Mesenchymal stem cell (in vitro differentiated cells and primary cell): ENCODE results near the gene SAA1. TPM values are rescaled to one million over a fixed set of nuclear protein-coding genes. Genes with fewer than 3 reads are reported as not detected.

Experiments
- DNase-seq: peaks from one replicate; pipeline ENCODE4 v3.0.0-alpha.2; 2013
- H2AFZ ChIP-seq: one replicate; pipeline ENCODE4 v1.6.1; 2013; ENCODE audit warnings: low read depth, mild to moderate bottlenecking, control low read depth, inconsistent platforms, low read length, moderate library complexity
- H2AK5ac ChIP-seq: 2 replicates; pipeline ENCODE4 v1.6.1; 2013; ENCODE audit warnings: low read length, moderate library complexity, mild to moderate bottlenecking, inconsistent platforms; ENCODE audit not compliant: severe bottlenecking
- H2BK120ac ChIP-seq: one replicate; pipeline ENCODE4 v1.6.1; 2013; ENCODE audit warnings: low read depth, mild to moderate bottlenecking, inconsistent platforms, low read length, moderate library complexity
- H2BK12ac ChIP-seq, 2 experiments: one replicate each; pipeline ENCODE4 v1.6.1; 2013; ENCODE audit warnings: inconsistent platforms in 2 of 2, low read length in 2 of 2, mild to moderate bottlenecking in 2 of 2, moderate library complexity in 2 of 2, control low read depth in 1 of 2
- H2BK15ac ChIP-seq: one replicate; pipeline ENCODE4 v1.6.1; 2013; ENCODE audit warnings: mild to moderate bottlenecking, low read depth, inconsistent platforms; ENCODE audit not compliant: poor library complexity, severe bottlenecking
- H2BK5ac ChIP-seq: 2 replicates; pipeline ENCODE4 v1.6.1; 2013; ENCODE audit warnings: low read depth, mild to moderate bottlenecking, low read length, control low read depth, inconsistent platforms; ENCODE audit not compliant: poor library complexity, severe bottlenecking
- H3K14ac ChIP-seq, 2 experiments: one replicate each; pipeline ENCODE4 v1.6.1; 2013; ENCODE audit warnings: inconsistent platforms in 2 of 2, low read length in 2 of 2, control low read depth in 1 of 2, mild to moderate bottlenecking in 1 of 2, moderate library complexity in 1 of 2
- H3K18ac ChIP-seq, 2 experiments: one replicate each; pipeline ENCODE4 v1.6.1; 2013; ENCODE audit warnings: inconsistent platforms in 2 of 2, low read length in 2 of 2, control low read depth in 1 of 2, low read depth in 1 of 2, mild to moderate bottlenecking in 1 of 2
- H3K23ac ChIP-seq, 2 experiments: one replicate each; pipeline ENCODE4 v1.6.1; 2013; ENCODE audit warnings: inconsistent platforms in 2 of 2, low read length in 2 of 2, mild to moderate bottlenecking in 2 of 2, moderate library complexity in 2 of 2, control low read depth in 1 of 2
- H3K27ac ChIP-seq: 2 replicates; pipeline ENCODE4 v1.5.1; 2013; ENCODE audit warnings: mild to moderate bottlenecking, moderate library complexity, low read length, control low read depth, inconsistent platforms; ENCODE audit not compliant: poor library complexity, severe bottlenecking
- H3K27me3 ChIP-seq, 2 experiments: 2 replicates each; pipeline versions ENCODE4 v1.6.1 to v1.7.0; 2013; ENCODE audit warnings: low read length in 2 of 2, mild to moderate bottlenecking in 2 of 2, moderate library complexity in 2 of 2, control low read depth in 1 of 2, inconsistent platforms in 1 of 2; ENCODE audit not compliant: control insufficient read depth in 1 of 2, insufficient read depth in 1 of 2
- H3K36me3 ChIP-seq, 2 experiments: 2 replicates each; pipeline versions ENCODE4 v1.6.1 to v1.7.0; 2013; ENCODE audit warnings: low read length in 2 of 2, control low read depth in 1 of 2, inconsistent platforms in 1 of 2, low read depth in 1 of 2, mild to moderate bottlenecking in 1 of 2; ENCODE audit not compliant: insufficient read depth in 2 of 2, control insufficient read depth in 1 of 2
- H3K4ac ChIP-seq, 2 experiments: one replicate each; pipeline ENCODE4 v1.6.1; 2013; ENCODE audit warnings: inconsistent platforms in 2 of 2, low read length in 2 of 2, mild to moderate bottlenecking in 2 of 2, moderate library complexity in 2 of 2, control low read depth in 1 of 2, low read depth in 1 of 2
- H3K4me1 ChIP-seq: 2 replicates; pipeline ENCODE4 v1.6.1; 2013; ENCODE audit warnings: low read depth, low read length, control low read depth; ENCODE audit not compliant: control insufficient read depth, insufficient read depth
- H3K4me2 ChIP-seq: 2 replicates; pipeline ENCODE4 v1.6.1; 2013; ENCODE audit warnings: low read length, mild to moderate bottlenecking, inconsistent platforms; ENCODE audit not compliant: poor library complexity, severe bottlenecking
- H3K4me3 ChIP-seq, 2 experiments: 2 replicates each; pipeline versions ENCODE4 v1.5.1 to v1.7.0; 2013; ENCODE audit warnings: low read length in 2 of 2, mild to moderate bottlenecking in 2 of 2, control low read depth in 1 of 2, low read depth in 1 of 2; ENCODE audit not compliant: insufficient read depth in 1 of 2
- H3K79me1 ChIP-seq: replicated peaks from 2 replicates; pipeline ENCODE4 v1.6.1; 2013; ENCODE audit warnings: mild to moderate bottlenecking, control low read depth, low read length, inconsistent platforms; ENCODE audit not compliant: poor library complexity, severe bottlenecking
- H3K9ac ChIP-seq: 2 replicates; pipeline ENCODE4 v1.7.0; 2013; ENCODE audit warnings: mild to moderate bottlenecking, low read length, moderate library complexity
- H3K9me3 ChIP-seq: 2 replicates; pipeline ENCODE4 v1.7.0; 2013; ENCODE audit warnings: mild to moderate bottlenecking, low read length; ENCODE audit not compliant: control insufficient read depth
- H4K8ac ChIP-seq: one replicate; pipeline ENCODE4 v1.6.1; 2013; ENCODE audit warnings: inconsistent platforms, mild to moderate bottlenecking, low read length, moderate library complexity
- H4K91ac ChIP-seq: one replicate; pipeline ENCODE4 v1.6.1; 2013; ENCODE audit warnings: mild to moderate bottlenecking, low read length, inconsistent platforms
- WGBS: methylation state at CpG from one replicate; pipeline ENCODE4 v1.1.7; 2013; ENCODE audit warnings: mixed read lengths; 5-methylcytosine and 5-hydroxymethylcytosine counted together
- polyA plus RNA-seq, 2 experiments: library from polyadenylated mRNA; stranded (reverse); fragments of 200-250 nt; gene quantifications; one replicate each; pipeline ENCODE4 v1.2.3, GENCODE V29; 2013

SAA1 gene
- polyA plus RNA-seq (2013, experiment 1 of 2), result 1.1 TPM
- polyA plus RNA-seq (2013, experiment 2 of 2), result 0.97 TPM

GRCh38 chr11:18265949-18266348 is at the start of gene SAA1:
Gene SAA1 (plus strand): TSS chr11:18266264. CDS start chr11:18266888, 624 bp downstream.
- no peak within 1 kb of the TSS for H4K8ac ChIP-seq
- H2BK120ac ChIP-seq, result no peak within 1 kb of the TSS
- peaks cover 4% of the 10 kb centered on the region for H3K4me1 ChIP-seq
- no peak within 1 kb of the TSS for H3K4ac ChIP-seq
- H2BK5ac ChIP-seq, result no peak within 1 kb of the TSS
- no peak within 1 kb of the TSS for H2AK5ac ChIP-seq
- H2BK12ac ChIP-seq, result no peak within 1 kb of the TSS
- no peak within 1 kb of the TSS for H3K27ac ChIP-seq
- H3K18ac ChIP-seq, result no peak within 1 kb of the TSS
- no peak within 1 kb of the TSS for H3K9ac ChIP-seq
- no peak within 1 kb of the TSS for H3K4me3 ChIP-seq
- H3K4me2 ChIP-seq, result no peak within 1 kb of the TSS
- no peak within 1 kb of the TSS for H3K23ac ChIP-seq
- 76% methylated on average over 6 of the region's 8 CpGs for WGBS
- no peaks in the 10 kb centered on the region for H3K9me3 ChIP-seq
- no peak within 1 kb of the TSS for H3K14ac ChIP-seq
- H2AFZ ChIP-seq, result no peak within 1 kb of the TSS
- H4K91ac ChIP-seq, result no peak within 1 kb of the TSS
- H2BK15ac ChIP-seq, result no peak within 1 kb of the TSS
- no peaks in the 10 kb centered on the region for H3K79me1 ChIP-seq
- DNase-seq, result peak; percentile 39
- H3K36me3 ChIP-seq, result no peaks in the 10 kb centered on the region
- peaks cover 7 to 18% of the 10 kb centered on the region in 2 experiments for H3K27me3 ChIP-seq

GRCh38 chr11:18221274-18221876 is 44.7 kb upstream of the SAA1 start:
- no peak overlapping the region for H3K9ac ChIP-seq
- H2AFZ ChIP-seq, result no peak overlapping the region
- 84% methylated on average over 5 of the region's 5 CpGs for WGBS

GRCh38 chr11:18222814-18223421 is 43.1 kb upstream of the SAA1 start:
- Histone ChIP-seq H3K4me1 (no peaks in the 10 kb centered on the region), H3K4ac (no peak overlapping the region)

More at GRCh38 chr11:18221274-18221876, 44.7 kb upstream of the SAA1 start:
- H3K23ac ChIP-seq, result no peak overlapping the region
- peaks cover 3 to 13% of the 10 kb centered on the region in 2 experiments for H3K27me3 ChIP-seq
- DNase-seq, result no peak
- H2BK12ac ChIP-seq, result no peak overlapping the region
- H2AK5ac ChIP-seq, result no peak overlapping the region
- no peak overlapping the region for H3K18ac ChIP-seq
- no peaks in the 10 kb centered on the region for H3K79me1 ChIP-seq
- no peaks in the 10 kb centered on the region for H3K4me1 ChIP-seq
- H3K14ac ChIP-seq, result no peak overlapping the region
- no peak overlapping the region for H2BK15ac ChIP-seq
- no peak overlapping the region for H3K4me3 ChIP-seq
- H3K4ac ChIP-seq, result no peak overlapping the region
- no peak overlapping the region for H4K8ac ChIP-seq
- no peaks in the 10 kb centered on the region for H3K36me3 ChIP-seq
- no peak overlapping the region for H2BK120ac ChIP-seq
- no peak overlapping the region for H4K91ac ChIP-seq
- no peak overlapping the region for H3K4me2 ChIP-seq
- no peak overlapping the region for H3K27ac ChIP-seq
- H2BK5ac ChIP-seq, result no peak overlapping the region
- peaks cover 3% of the 10 kb centered on the region for H3K9me3 ChIP-seq

GRCh38 chr11:18223591-18224387 is 42.3 kb upstream of the SAA1 start:
- WGBS, result 91% methylated on average over 3 of the region's 3 CpGs
- H2BK120ac ChIP-seq, result no peak overlapping the region

More at GRCh38 chr11:18222814-18223421, 43.1 kb upstream of the SAA1 start:
- no peaks in the 10 kb centered on the region for H3K36me3 ChIP-seq
- no peaks in the 10 kb centered on the region for H3K79me1 ChIP-seq
- H3K9ac ChIP-seq, result no peak overlapping the region
- no peak overlapping the region for H4K8ac ChIP-seq
- H2BK15ac ChIP-seq, result no peak overlapping the region
- no peak overlapping the region for H3K4me3 ChIP-seq
- H3K23ac ChIP-seq, result no peak overlapping the region
- H3K4me2 ChIP-seq, result no peak overlapping the region
- no peak overlapping the region for H3K18ac ChIP-seq
- no peaks in the 10 kb centered on the region for H3K9me3 ChIP-seq
- H2BK5ac ChIP-seq, result no peak overlapping the region
- DNase-seq, result no peak
- 98% methylated on average over 2 of the region's 3 CpGs for WGBS
- no peak overlapping the region for H2BK120ac ChIP-seq
- peaks cover 3 to 8% of the 10 kb centered on the region in 2 experiments for H3K27me3 ChIP-seq
- H2AFZ ChIP-seq, result no peak overlapping the region
- no peak overlapping the region for H3K14ac ChIP-seq
- H3K27ac ChIP-seq, result no peak overlapping the region
- no peak overlapping the region for H2AK5ac ChIP-seq
- no peak overlapping the region for H2BK12ac ChIP-seq
- H4K91ac ChIP-seq, result no peak overlapping the region

More at GRCh38 chr11:18223591-18224387, 42.3 kb upstream of the SAA1 start:
- no peaks in the 10 kb centered on the region for H3K79me1 ChIP-seq
- DNase-seq, result no peak
- peaks cover 3 to 13% of the 10 kb centered on the region in 2 experiments for H3K27me3 ChIP-seq
- H2BK15ac ChIP-seq, result no peak overlapping the region
- H3K4me2 ChIP-seq, result no peak overlapping the region
- no peak overlapping the region for H3K23ac ChIP-seq
- H2BK5ac ChIP-seq, result no peak overlapping the region
- no peak overlapping the region for H3K9ac ChIP-seq
- H2AK5ac ChIP-seq, result no peak overlapping the region
- no peak overlapping the region for H3K14ac ChIP-seq
- no peaks in the 10 kb centered on the region for H3K4me1 ChIP-seq
- no peak overlapping the region for H4K8ac ChIP-seq
- no peak overlapping the region for H3K4me3 ChIP-seq
- H3K27ac ChIP-seq, result no peak overlapping the region
- H2BK12ac ChIP-seq, result no peak overlapping the region
- H3K18ac ChIP-seq, result no peak overlapping the region
- H3K4ac ChIP-seq, result no peak overlapping the region
- H3K9me3 ChIP-seq, result no peaks in the 10 kb centered on the region
- H4K91ac ChIP-seq, result no peak overlapping the region
- no peaks in the 10 kb centered on the region for H3K36me3 ChIP-seq
- no peak overlapping the region for H2AFZ ChIP-seq
